Stomach (tissue), 4 donors: ENCODE measurements around the gene DCST1.

ENCODE experiments used
- CTCF ChIP-seq, 7 experiments: fragments of 450-650 bp in 4 of 7; fragments of 200-600 bp in 3 of 7; sonication (generic) in 3 of 7; IDR thresholded peaks; one replicate each; pipeline ENCODE4 v1.5.1; 2016 to 2019; ENCODE audit warnings: antibody characterized with exemption in 7 of 7, control low read depth in 2 of 7, mild to moderate bottlenecking in 1 of 7
- EP300 ChIP-seq: sonication (generic); formaldehyde crosslinking; IDR thresholded peaks from one replicate; pipeline ENCODE4 v1.6.1; 2017; ENCODE audit warnings: antibody characterized with exemption
- POLR2A ChIP-seq, 4 donors: fragments of 450-650 bp; IDR thresholded peaks; one replicate each; pipeline ENCODE4 v1.6.1; 2016; ENCODE audit warnings: antibody characterized with exemption in 4 of 4, control low read depth in 2 of 4, mild to moderate bottlenecking in 1 of 4, moderate library complexity in 1 of 4
- POLR2AphosphoS5 ChIP-seq, 3 donors: sonication (generic); formaldehyde crosslinking; IDR thresholded peaks; one replicate each; pipeline ENCODE4 v1.6.1; 2016; ENCODE audit warnings: antibody characterized with exemption in 3 of 3

GRCh38 chr1:155043301-155043702 lies 9.7 kb downstream of the DCST1 start:
- TF ChIP-seq CTCF (IDR thresholded peaks at IDR 0.05) (no peak), EP300 (no peak), POLR2A (IDR thresholded peaks at IDR 0.05) (no peak), POLR2AphosphoS5 (IDR thresholded peaks at IDR 0.05) (no peak)
